Forelimb muscle (tissue), 1 donor: ENCODE measurements around the gene LRRC51. TPM values are rescaled to one million over a fixed set of nuclear protein-coding genes. Genes with fewer than 3 reads are reported as not detected.
"Not testable (repeated sequence)": the region's sequence is repeated elsewhere in the genome, so short reads cannot be mapped to it uniquely, and the experiment has no call there.

Experiments
- DNase-seq: peaks from one replicate; pipeline ENCODE4 v3.0.0-alpha.2; 2013; ENCODE audit warnings: low read depth
- polyA plus RNA-seq: library from polyadenylated mRNA; unstranded; fragments of 120-200 nt; gene quantifications from one replicate; pipeline ENCODE4 v1.2.1, GENCODE V29; 2013; ENCODE audit not compliant: insufficient read length

LRRC51 gene
- polyA plus RNA-seq, 1 donor: 6.5 TPM

DNA sequence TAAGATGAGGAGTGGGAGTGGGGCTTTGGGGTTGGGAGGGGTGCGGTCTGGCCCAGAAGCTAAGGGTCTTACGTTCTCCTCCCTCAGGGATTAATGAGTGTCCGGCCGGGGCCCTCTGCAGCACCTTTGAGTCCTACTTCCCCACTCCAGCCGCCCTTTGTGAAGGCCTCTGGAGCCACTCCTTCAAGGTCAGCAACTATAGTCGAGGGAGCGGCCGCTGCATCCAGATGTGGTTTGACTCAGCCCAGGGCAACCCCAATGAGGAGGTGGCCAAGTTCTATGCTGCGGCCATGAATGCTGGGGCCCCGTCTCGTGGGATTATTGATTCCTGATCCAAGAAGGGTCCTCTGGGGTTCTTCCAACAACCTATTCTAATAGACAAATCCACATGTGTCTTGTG, 58.9 kb downstream of the LRRC51 start:
- DNase-seq: no peak

DNA sequence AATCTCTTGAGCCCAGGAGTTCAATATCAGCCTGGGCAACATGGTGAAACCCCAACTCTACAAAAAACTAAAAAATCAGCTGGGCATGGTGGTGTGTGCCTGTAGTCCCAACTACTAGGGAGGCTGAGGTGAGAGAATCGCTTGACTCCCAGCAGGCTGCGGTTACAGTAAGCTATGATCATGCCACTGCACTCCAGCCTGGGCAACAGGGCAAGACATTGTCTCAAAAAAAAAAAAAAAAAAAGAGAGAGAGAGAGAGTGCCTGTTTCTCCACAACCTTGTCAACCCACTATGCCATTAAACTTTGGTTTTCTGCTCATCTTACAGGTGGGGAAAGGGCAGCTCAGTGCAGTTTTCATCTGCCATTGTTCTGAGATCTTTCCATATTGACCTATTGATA, 60.0 kb downstream of the LRRC51 start:
- DNase-seq: no peak

DNA sequence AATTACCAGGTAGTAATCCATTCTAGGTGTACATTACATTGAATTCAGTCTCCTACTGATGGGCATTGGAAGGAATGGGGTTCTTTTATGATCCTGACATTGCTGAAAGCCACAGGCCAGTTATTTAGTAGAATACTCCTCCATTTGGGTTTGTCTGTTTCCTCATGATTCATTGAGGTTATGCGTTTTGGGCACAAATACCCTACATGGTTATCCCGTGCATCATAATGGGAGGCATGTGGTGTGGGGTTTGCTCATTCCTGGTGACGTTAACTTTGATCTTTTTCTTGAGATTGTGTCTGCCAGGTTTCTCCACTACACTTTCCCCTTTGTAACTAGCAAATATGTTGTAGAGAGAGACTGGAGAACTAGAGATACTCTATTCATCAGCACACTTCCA, 60.4 kb downstream of the LRRC51 start:
- DNase-seq: no peak

DNA sequence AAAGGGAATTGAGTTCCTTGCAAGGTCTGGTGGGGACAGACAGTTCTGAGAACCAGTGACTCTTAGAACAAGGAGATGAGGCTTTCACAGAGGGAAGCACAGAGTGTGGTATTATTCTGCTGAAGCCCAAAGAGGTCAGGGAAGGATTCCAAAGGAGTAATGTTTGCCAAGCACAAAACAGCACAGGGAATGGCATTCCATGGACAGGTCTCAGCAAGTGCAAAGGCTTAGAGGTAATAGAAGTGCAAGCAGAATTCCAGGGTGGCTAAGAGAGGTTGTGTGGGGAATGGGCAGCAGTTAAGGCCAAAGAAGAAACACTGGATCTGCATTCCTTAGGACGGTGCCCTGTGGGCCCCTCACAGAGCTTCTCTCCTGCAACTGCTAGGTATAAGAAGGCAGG, 61.4 kb downstream of the LRRC51 start:
- DNase-seq: not testable (repeated sequence)

GRCh38 chr11:72142543-72142942, 61.9 kb downstream of the LRRC51 start:
- DNase-seq: not testable (repeated sequence)

GRCh38 chr11:72144807-72145565, 64.3 kb downstream of the LRRC51 start:
- no peak for DNase-seq

Other genes with a start within 250 kb of the LRRC51 start
- not detected for gene DEFB108B, start 247.7 kb upstream of the LRRC51 start, polyA plus RNA-seq
- gene DEFB131B, start 202.4 kb upstream of the LRRC51 start, polyA plus RNA-seq: not detected
- 2.2 TPM for gene XNDC1N, start 152.3 kb upstream of the LRRC51 start, polyA plus RNA-seq
- gene RNF121, start 151.8 kb upstream of the LRRC51 start, polyA plus RNA-seq: 30.7 TPM
- 8.2 TPM for gene IL18BP, start 81.9 kb upstream of the LRRC51 start, polyA plus RNA-seq
- gene NUMA1, start 308 bp upstream of the LRRC51 start, polyA plus RNA-seq: 165 TPM
- gene LAMTOR1, start 22.4 kb downstream of the LRRC51 start, polyA plus RNA-seq: 78.6 TPM
- not detected for gene TOMT, start 25.1 kb downstream of the LRRC51 start, polyA plus RNA-seq
- gene ANAPC15, start 31.8 kb downstream of the LRRC51 start, polyA plus RNA-seq: 30.8 TPM
- 0.65 TPM for gene FOLR3, start 54.9 kb downstream of the LRRC51 start, polyA plus RNA-seq
- 4.1 TPM for gene FOLR1, start 111.3 kb downstream of the LRRC51 start, polyA plus RNA-seq
- gene FOLR2, start 135.9 kb downstream of the LRRC51 start, polyA plus RNA-seq: 19.8 TPM
- 151 TPM for gene INPPL1, start 143.9 kb downstream of the LRRC51 start, polyA plus RNA-seq
- not detected for gene PHOX2A, start 163.3 kb downstream of the LRRC51 start, polyA plus RNA-seq